Activated CD4-positive, alpha-beta T cell treated with anti-CD3 and anti-CD28 coated beads for 24 hours (primary cell): ENCODE data around the gene MRPL14.

Experiments used
- DNase-seq, 2 donors: peaks; one replicate each; pipeline ENCODE4 v3.0.0-alpha.2; 2020; ENCODE audit warnings: low read depth in 2 of 2

The MRPL14 gene

DNA sequence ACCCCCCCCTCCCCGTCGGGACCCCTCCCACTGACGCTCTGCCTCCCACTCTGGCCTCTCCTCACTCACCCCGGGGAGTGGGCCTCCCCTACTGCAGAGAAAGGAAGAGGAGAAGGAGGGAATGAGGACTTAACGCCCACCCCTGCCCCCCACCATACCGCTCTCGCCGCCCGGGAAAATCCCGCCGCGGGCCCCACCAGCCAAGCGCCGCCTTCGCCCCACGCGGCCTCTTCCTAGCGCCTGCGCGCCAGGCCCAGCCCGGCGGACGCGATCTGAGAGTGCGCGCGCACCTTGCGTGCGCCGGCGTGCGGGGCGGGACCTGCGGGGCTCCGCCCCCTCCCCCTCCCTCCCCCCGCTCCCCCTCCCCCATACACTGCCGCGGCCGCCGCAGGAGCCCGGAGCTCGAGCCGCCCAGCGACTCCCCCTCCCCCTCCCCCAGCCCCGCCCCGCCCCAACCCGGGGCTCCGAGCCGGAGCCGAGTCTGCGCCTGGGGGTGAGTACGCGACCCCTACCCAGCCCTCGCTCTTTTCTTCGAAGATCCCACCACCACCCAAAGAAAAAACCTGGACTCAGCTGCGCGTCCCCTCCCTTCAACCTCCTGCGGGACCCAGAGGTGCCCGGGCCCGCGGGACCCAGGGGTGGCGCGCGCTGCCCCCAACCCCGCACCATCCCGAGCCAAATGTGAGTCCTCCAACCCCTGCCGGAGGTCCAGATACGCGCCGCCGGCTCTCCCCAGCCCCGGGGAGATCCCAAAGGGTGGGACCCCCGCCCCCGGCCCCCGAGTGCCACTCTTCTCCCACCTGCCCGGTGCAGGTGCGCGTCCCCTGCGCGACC, at the start of gene MRPL14, which contains the start of gene TMEM63B:
MRPL14 (minus strand) TSS at position 267 of the 834 bp plus-strand sequence. CDS start 10,841 bp downstream, outside the sequence.
TMEM63B (plus strand) TSS at position 369 of the 834 bp plus-strand sequence. CDS start 7,031 bp downstream, outside the sequence.
- DNase-seq: peak; percentile 82 to 86

DNA sequence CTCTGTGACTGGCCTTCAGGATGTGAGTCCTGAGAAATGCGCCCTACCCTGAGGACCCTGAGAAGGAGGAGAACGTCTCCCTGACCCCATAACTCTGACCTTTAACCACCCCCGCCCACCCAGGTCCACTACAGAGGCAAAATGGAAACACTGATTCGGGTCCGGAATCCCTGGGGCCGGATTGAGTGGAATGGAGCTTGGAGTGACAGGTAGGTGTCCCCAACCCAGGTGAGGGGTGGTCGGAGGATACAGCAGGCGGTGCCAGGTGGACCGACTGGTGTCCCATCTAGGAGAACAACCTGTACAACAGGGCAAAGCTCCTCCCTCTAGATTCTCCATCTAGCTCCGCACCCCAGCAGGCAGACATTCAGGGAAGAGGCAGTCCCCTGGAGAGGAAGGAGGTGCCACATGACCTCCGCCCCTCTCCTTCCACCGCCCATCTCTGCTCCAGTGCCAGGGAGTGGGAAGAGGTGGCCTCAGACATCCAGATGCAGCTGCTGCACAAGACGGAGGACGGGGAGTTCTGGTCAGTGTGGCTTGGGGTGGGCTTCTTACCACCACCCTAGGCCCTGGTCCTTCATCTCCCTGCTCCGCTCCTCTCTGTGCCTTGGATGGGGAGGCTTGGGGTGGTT, 49.0 kb upstream of the MRPL14 start:
- DNase-seq: no peak

DNA sequence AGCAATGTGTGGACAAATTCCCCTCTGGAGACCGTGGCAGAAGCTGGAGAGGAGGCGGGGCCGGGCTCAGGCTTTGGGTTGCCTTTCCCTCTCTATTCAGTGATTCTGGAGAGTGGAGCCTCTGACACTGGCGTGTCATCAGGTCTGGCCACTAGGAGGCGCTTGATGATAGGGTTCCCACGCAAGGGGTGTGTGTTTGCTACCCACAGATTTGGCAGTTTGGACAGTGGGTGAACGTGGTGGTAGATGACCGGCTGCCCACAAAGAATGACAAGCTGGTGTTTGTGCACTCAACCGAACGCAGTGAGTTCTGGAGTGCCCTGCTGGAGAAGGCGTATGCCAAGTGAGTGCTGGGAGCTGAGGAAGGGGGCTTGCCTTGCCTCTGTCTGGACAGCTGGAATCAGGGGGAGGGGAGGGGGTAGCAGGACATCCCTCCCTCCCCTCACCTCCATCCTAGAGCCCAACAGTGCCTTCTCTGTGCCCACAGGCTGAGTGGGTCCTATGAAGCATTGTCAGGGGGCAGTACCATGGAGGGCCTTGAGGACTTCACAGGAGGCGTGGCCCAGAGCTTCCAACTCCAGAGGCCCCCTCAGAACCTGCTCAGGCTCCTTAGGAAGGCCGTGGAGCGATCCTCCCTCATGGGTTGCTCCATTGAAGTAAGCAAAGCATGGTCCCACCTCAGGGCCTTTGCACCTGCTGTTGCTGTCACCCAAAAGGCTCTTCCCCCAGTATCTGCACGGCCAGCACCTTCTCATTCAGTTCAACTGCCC, 45.7 kb upstream of the MRPL14 start:
- peak; percentile 70 to 74 for DNase-seq

DNA sequence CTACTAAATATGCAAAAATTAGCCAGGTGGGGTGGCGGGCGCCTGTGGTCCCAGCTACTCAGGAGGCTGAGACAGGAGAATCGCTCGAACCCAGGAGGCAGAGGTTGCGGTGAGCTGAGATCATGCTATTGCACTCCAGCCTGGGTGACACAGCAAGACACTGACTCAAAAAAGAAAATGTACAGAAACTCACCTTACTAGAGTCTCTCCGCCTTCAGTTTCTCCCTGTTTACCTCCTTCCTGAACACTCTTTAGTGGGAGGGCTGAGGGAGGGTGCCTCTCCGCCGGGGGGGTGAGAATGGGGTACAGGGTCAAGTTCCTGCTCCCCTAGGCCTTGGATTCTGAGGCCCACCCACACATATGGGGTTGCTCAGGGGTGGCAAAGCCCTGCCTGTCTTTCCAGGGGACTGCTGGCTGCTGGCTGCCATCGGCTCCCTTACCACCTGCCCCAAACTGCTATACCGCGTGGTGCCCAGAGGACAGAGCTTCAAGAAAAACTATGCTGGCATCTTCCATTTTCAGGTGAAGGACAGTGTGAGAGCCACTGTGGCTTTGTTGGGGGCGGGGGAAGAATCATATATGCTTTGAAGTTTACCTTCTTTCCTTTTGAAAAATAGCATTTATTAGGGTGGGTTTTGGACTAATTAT, 44.8 kb upstream of the MRPL14 start:
- DNase-seq: no peak

DNA sequence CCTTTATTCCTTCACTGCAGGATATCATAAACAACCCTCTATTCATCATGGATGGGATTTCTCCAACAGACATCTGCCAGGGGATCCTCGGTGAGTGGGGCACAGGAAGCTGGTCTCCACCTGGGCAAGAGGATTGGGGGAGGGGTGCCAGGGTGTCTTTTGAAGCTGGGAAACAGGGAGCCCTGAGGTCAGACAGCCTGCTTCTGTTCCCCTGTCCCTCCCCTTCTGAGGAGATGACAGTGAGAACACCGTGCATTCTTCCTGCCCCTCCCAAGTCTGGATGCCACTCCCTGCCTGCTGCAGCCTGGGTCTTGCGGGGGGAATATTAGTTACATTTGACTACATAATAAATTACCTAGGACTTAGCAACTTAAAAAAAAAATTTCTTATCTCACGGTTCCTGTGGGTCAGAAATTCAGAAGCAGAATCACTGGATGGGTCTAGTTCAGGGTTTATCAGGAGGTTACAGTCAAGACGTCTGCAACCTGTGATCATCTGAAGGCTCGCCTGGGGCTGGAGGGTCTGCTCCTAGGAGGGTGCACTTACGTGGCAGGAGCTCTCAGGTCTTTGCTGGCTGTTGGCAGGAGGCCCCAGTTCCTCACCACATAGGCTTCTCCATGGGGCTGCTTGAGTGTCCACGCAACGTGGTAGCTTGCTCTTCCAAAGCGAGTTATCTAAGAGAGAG, 42.8 kb upstream of the MRPL14 start:
- DNase-seq: no peak

DNA sequence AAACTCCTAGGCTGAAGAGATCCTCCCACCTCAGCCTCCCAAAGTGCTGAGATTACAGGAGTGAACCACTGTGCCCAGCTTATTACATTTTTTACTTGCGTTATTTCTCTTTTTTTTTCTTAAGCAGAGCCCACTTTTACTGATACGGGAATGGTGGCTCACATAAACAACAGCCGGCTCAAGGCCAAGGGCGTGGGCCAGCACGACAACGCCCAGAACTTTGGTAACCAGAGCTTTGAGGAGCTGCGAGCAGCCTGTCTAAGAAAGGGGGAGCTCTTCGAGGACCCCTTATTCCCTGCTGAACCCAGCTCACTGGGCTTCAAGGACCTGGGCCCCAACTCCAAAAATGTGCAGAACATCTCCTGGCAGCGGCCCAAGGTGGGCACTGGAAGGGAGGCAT, 41.9 kb upstream of the MRPL14 start:
- DNase-seq: no peak

DNA sequence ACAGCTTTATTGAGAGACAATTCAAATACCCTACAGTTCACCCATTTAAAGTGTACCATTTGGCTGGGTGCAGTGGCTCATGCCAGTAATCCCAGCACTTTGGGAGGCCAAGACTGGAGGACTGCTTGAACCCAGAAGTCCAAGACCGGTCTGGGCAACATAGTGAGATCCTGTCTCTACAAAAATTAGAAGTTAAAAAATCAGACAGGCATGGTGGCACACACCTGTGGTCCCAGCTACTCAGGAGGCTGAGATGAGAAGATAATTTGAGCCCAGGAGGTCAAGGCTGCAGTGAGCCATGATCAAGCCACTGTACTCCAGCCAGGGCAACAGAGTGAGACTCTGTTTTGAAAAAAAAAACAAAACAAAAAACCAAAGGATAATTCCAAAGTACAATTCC, 40.3 kb upstream of the MRPL14 start:
- DNase-seq: no peak

DNA sequence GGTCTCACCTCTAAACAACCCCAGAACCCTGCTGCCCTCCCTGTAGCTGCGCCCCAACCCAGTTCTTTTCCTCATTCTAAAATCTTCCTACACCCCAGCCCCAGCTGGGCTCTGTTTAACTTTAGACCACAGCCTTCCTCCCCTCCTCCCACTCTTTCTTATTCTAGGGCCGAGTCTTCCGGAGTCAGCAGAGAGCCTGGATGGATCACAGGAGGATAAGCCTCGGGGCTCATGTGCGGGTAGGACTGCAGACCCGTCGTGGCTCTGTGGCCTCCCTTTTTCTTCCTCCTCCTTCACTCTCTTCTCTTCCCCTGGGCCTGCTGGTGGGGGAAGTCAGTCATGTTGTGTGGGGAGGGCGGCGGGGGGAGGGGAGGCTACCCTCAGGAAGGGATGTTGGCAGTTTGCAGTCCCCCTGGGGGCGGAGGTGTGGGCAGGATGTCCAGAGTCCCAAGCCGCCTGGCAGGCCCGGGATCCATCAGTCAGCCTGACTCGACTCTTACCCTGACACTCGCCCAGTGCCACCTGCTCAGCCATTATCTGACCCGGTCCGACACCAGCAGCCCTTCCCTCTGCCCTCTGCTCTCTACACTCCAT, 39.4 kb upstream of the MRPL14 start:
- no peak for DNase-seq

DNA sequence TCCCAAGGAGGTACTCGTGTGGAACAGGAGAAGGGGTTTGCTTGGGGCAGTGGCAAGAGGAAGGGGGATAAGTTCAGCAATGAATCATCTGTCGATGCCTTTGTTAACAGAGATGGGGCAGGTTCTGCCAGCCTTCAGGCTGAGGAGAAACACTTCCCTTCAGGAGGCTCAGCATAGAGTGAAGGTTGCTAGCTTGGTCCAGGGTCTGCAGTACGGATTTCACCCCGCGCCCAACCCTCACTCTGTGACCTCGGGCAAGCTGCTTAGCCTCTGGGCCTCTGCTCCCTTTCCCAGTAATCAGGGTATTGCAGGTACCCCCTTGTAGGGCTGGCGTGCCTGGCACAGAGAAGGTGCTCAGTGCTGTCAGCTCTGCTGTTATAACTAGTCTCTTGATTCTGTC, 38.9 kb upstream of the MRPL14 start:
- DNase-seq: no peak

DNA sequence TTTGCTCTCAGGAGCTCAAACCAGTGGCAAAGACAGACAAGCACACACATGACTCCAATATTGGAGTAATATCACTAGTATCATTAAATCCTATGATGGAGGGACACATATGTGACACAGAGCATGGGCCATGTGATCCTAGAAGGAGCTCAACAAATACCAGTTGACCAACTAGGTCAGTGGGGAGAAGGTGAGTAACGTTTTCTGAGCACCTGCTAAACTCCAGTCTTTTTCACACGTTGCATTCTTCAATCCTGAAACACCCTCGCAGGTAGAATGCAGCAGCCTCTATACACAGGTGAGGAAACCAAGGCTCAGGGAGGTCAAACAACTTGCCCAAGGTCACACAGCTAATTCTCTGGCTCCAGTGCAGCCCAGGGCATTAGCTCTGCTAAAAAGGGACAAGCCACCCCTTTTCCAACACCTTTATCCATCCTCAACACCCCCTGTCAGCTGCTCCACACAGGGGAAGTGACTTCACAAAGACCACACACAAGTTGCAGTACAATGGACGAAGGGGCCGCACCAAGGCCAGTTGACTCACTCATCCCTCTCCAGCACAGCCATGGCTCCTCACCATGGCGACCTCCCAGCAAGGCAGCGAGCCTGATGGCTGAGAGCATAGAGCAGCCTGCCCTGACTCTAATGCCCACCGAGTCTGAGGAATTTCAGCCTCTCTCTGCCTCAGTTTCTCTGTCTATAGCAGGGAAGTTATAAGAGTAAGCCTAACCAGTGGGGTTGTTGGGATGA, 35.8 kb upstream of the MRPL14 start:
- DNase-seq: no peak

DNA sequence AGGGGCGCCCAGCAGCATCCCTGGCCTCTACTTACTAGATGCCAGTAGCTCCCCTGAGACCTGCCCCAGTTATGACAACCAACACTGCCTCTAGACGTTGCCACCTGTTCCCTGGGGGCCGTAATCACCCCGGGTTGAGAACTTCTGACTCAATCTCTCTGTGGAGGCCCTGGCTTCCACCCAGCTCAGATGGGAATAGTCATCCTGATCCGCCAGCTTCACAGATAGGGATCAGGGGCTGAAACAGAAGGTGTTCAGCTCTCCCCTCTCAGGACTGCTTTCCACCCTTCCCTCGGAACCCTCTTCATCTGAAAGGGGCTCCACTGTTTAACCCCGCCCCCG, 34.7 kb upstream of the MRPL14 start:
- DNase-seq: no peak

DNA sequence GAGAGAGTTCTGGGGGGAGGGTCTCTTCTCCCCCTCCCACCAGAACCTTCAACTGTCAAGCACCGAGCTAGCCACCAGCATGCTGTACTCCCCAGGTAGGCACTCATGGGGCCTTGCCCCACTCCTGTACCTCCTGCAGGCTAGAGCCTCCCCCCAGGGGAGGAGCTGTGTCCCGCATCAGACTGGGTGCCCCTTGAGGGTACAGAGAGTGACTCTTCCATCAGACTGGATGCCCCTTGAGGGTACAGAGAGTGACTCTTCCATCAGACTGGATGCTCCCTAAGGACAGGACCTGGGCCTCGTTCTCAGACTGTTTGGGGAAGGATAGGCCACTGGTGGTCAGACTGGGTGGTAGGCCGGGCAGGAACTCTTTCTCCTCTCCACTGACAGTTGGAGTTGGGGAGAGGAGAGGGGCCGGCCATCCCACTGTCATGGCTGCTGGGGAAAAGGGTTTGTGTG, 31.5 kb upstream of the MRPL14 start, which contains the start of gene CAPN11:
CAPN11 (plus strand) TSS at position 51 of the 459 bp plus-strand sequence; CDS start at position 80, 29 bp downstream.
- no peak for DNase-seq

DNA sequence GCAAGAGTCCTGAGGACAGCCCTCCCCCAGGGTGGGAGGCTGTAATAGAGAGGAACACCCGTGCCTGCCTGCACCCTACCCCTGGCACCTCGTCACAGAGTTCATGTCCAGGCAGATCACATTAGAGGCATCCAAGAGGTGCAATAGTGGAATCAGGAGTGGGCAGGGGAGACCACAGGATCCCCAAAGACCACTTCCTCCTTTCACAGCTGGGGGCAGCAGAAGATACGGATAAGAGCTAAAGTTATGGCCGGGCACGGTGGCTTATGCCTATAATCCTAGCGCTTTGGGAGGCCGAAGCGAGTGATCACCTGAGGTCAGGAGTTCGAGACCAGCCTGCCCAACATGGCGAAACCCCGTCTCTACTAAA, 29.9 kb upstream of the MRPL14 start:
- DNase-seq: no peak

DNA sequence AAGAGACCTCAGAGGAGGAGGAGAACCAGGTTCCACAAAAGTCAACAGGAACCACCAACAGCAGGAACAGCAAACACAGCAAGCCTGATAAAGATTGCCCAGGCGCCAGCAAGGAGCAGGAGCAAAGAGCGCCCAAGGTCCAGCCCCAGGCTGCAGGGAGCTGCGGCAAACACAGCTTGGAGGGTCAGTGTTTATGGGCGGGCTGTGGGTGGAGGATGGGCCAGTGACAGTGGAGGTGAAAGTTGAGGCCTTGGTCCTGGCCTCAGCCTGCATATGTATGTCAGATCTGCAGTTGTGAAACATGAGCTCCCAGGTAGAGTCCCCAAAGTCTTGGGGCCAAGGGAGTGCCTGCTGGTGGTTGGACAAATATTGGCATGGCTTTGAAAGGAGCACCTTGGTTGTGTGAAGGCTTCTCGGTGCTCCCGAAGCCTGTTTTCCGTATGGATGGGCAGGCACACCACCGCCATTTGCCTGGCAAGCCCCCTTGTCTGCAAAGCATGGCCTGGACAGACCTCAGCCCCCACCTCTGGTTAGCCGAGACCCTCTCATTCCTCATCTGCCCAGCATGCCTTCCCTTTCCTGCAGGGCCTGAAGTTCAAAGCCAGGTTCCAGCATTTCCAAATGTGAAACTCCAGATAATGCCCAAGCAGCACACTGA, 29.4 kb upstream of the MRPL14 start:
- DNase-seq: no peak

DNA sequence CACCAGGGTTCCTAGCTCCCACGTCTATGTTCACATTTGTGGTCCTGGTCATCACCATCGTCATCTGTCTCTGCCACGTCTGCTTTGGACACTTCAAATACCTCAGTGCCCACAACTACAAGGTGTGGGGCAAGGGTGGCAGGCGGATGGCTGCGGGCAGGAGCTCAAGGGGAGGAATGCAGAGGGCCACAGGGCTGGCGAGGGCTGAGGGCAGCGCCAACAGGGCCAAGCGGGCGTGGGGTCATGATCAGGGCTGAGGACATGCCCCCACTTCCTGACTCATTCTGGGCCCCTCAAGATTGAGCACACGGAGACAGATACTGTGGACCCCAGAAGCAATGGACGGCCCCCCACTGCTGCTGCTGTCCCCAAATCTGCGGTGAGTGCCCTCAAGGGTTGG, 26.8 kb upstream of the MRPL14 start:
- no peak for DNase-seq

DNA sequence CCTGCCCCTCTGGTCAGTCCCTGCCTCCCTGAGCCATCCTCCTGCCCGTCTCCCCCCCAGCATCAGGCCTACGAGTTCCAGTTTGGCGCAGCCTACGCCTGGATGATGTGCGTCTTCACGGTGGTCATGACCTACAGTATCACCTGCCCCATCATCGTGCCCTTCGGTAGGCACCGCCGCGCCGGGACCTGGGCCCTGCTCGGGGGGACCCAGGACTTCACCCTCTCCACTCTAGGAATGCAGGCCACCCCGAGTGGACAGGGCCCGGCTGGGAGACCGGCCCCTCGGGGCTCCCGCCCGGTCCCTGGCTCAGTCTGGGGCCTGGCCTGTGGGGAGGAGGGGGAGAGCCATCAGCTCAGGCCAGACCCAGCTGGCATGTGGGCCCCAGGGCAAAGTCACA, 25.3 kb upstream of the MRPL14 start:
- no peak for DNase-seq

DNA sequence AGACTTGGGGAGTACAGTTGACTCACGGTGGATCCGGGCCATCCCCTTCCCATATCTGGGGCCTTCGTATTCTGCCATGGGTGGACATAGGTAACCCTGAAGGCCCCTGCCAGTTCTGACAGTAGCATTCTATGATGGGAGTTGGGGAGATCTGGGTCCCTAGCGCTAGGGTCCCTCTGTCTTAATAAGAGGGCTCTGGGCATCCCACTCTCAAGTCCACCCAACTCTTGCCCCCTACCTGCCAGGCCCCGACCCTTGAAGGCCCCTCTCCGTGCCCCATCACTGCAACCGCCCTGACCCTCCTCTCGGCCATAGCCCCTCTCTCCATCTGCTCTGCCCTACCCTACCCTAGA, 24.8 kb upstream of the MRPL14 start:
- DNase-seq: no peak

DNA sequence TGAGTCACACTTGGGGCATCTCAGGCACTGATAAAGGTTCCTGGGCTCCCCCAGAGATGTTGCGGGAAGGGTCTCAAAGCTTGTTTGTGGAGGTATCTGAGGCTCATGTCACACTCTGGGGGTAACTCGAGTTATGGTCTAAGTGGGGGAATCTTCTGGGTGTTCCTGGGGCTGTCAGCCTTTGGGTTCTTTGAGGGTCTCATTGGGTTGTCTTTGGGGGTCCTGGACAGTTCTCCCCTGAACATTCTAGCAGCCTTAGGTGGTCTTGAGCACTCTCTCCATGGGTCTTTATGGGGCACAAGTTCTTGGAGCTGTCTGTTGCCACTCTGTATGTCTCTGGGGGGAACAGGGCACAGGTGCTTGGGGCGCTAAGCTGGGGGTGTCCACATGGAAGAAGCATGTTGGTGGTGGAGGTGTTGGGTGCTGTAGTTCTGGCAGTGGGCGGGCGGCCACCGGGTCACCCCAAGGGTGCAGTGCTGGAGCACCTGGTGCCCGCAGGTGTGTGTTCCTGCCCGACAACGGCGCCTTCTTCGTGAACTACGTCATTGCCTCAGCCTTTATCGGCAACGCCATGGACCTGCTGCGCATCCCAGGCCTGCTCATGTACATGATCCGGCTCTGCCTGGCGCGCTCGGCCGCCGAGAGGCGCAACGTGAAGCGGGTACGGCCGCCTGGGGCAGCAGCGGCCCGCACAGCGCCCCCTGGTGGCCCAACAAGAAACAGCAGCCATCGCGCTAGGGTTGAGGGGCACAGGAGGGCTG, 24.3 kb upstream of the MRPL14 start:
- peak; percentile 69 to 76 for DNase-seq
